ENCODE measurements around the gene MBNL3.
"Not testable (repeated sequence)": the region's sequence is repeated elsewhere in the genome, so short reads cannot be mapped to it uniquely, and the experiment has no call there.

Gene MBNL3

GRCh38 chrX:132480581-132481203 is 8.1 kb downstream of the MBNL3 start:
- DNase-seq (ENCODE audit: low read depth in 2 of 2) = peak in 1 of 2 donors; percentile 6

- no peak for DNase-seq (ENCODE audit: low read depth in 2 of 2)
Observed at GRCh38 chrX:132474544-132475248, 14.1 kb downstream of the MBNL3 start.

GRCh38 chrX:132472397-132472796 is 16.4 kb downstream of the MBNL3 start:
- DNase-seq (ENCODE audit: low read depth in 2 of 2) = no peak

GRCh38 chrX:132470831-132471230 is 18.0 kb downstream of the MBNL3 start:
- no peak for DNase-seq (ENCODE audit: low read depth in 2 of 2)

GRCh38 chrX:132470179-132470578 is 18.7 kb downstream of the MBNL3 start:
- no peak for DNase-seq (ENCODE audit: low read depth in 2 of 2)

- DNase-seq (ENCODE audit: low read depth in 2 of 2) = no peak
Observed at GRCh38 chrX:132468454-132468853, 20.4 kb downstream of the MBNL3 start.

GRCh38 chrX:132467989-132468388 is 20.8 kb downstream of the MBNL3 start:
- no peak for DNase-seq (ENCODE audit: low read depth in 2 of 2)

GRCh38 chrX:132467026-132467425 is 21.8 kb downstream of the MBNL3 start:
- DNase-seq (ENCODE audit: low read depth in 2 of 2) = no peak

- no peak for DNase-seq (ENCODE audit: low read depth in 2 of 2)
Observed at GRCh38 chrX:132463411-132463810, 25.4 kb downstream of the MBNL3 start.

GRCh38 chrX:132461886-132462285 is 27.0 kb downstream of the MBNL3 start:
- no peak for DNase-seq (ENCODE audit: low read depth in 2 of 2)

- DNase-seq (ENCODE audit: low read depth in 2 of 2) = no peak
Observed at GRCh38 chrX:132452911-132453550, 35.8 kb downstream of the MBNL3 start.

GRCh38 chrX:132445909-132446308 is 42.9 kb downstream of the MBNL3 start:
- DNase-seq (ENCODE audit: low read depth in 2 of 2) = not testable (repeated sequence)

GRCh38 chrX:132444936-132445335 is 43.9 kb downstream of the MBNL3 start:
- DNase-seq (ENCODE audit: low read depth in 2 of 2) = no peak

GRCh38 chrX:132443196-132444135 is 45.4 kb downstream of the MBNL3 start:
- no peak for DNase-seq (ENCODE audit: low read depth in 2 of 2)

GRCh38 chrX:132442691-132443090 is 46.1 kb downstream of the MBNL3 start:
- no peak for DNase-seq (ENCODE audit: low read depth in 2 of 2)

- no peak for DNase-seq (ENCODE audit: low read depth in 2 of 2)
Observed at GRCh38 chrX:132435222-132435621, 53.6 kb downstream of the MBNL3 start.

GRCh38 chrX:132433551-132433950 is 55.3 kb downstream of the MBNL3 start:
- no peak for DNase-seq (ENCODE audit: low read depth in 2 of 2)

- DNase-seq (ENCODE audit: low read depth in 2 of 2) = no peak
Observed at GRCh38 chrX:132433001-132433400, 55.8 kb downstream of the MBNL3 start.

- DNase-seq (ENCODE audit: low read depth in 2 of 2) = no peak
Observed at GRCh38 chrX:132428896-132429295, 59.9 kb downstream of the MBNL3 start.

- no peak for DNase-seq (ENCODE audit: low read depth in 2 of 2)
Observed at GRCh38 chrX:132426695-132427281, 62.0 kb downstream of the MBNL3 start.

- no peak for DNase-seq (ENCODE audit: low read depth in 2 of 2)
Observed at GRCh38 chrX:132425744-132426318, 63.0 kb downstream of the MBNL3 start.

Data from stimulated activated CD8-positive, alpha-beta memory T cell treated with anti-CD3 and anti-CD28 coated beads, Interleukin-2, amount 100 ng/mL, for 1 hour (primary cell).